Measurements from ENCODE around the gene SNX13. TPM values are rescaled to one million over a fixed set of nuclear protein-coding genes. Genes with fewer than 3 reads are reported as not detected.

Gene SNX13
- total RNA-seq = 65.8 TPM
- long read RNA-seq, full-length matches to known transcripts = 11 of 77 reads
- long read RNA-seq, partial matches to known transcripts = 45 of 77 reads
- long read RNA-seq, other reads (novel, unspliced or antisense) = 21 of 77 reads

- peak; percentile 97 for DNase-seq (ENCODE audit: low spot score)
Observed at GRCh38 chr7:17940302-17940883, at the start of gene SNX13. Gene SNX13 (minus strand): TSS chr7:17940494. CDS start chr7:17940295, 199 bp downstream.

- no peak for DNase-seq (ENCODE audit: low spot score)
Observed at GRCh38 chr7:17989546-17989945, 49.3 kb upstream of the SNX13 start.

- DNase-seq (ENCODE audit: low spot score) = no peak
Observed at GRCh38 chr7:17988858-17989257, 48.6 kb upstream of the SNX13 start.

GRCh38 chr7:17988141-17988540 lies 47.8 kb upstream of the SNX13 start:
- no peak for DNase-seq (ENCODE audit: low spot score)

GRCh38 chr7:17986851-17987250 lies 46.6 kb upstream of the SNX13 start:
- no peak for DNase-seq (ENCODE audit: low spot score)

- no peak for DNase-seq (ENCODE audit: low spot score)
Observed at GRCh38 chr7:17985473-17986239, 45.4 kb upstream of the SNX13 start.

- no peak for DNase-seq (ENCODE audit: low spot score)
Observed at GRCh38 chr7:17984288-17984687, 44.0 kb upstream of the SNX13 start.

- DNase-seq (ENCODE audit: low spot score) = no peak
Observed at GRCh38 chr7:17983221-17984062, 43.1 kb upstream of the SNX13 start.

GRCh38 chr7:17976952-17977351 lies 36.7 kb upstream of the SNX13 start:
- DNase-seq (ENCODE audit: low spot score) = no peak

GRCh38 chr7:17971411-17971810 lies 31.1 kb upstream of the SNX13 start:
- DNase-seq (ENCODE audit: low spot score) = no peak

GRCh38 chr7:17968791-17969715 lies 28.8 kb upstream of the SNX13 start:
- DNase-seq (ENCODE audit: low spot score) = no peak

GRCh38 chr7:17966706-17967105 lies 26.4 kb upstream of the SNX13 start:
- DNase-seq (ENCODE audit: low spot score) = no peak

GRCh38 chr7:17965603-17966002 lies 25.3 kb upstream of the SNX13 start:
- no peak for DNase-seq (ENCODE audit: low spot score)

GRCh38 chr7:17963281-17963680 lies 23.0 kb upstream of the SNX13 start:
- no peak for DNase-seq (ENCODE audit: low spot score)

GRCh38 chr7:17962652-17963051 lies 22.4 kb upstream of the SNX13 start:
- no peak for DNase-seq (ENCODE audit: low spot score)

GRCh38 chr7:17957871-17958270 lies 17.6 kb upstream of the SNX13 start:
- no peak for DNase-seq (ENCODE audit: low spot score)

- DNase-seq (ENCODE audit: low spot score) = no peak
Observed at GRCh38 chr7:17952387-17952786, 12.1 kb upstream of the SNX13 start.

GRCh38 chr7:17951742-17952254 lies 11.5 kb upstream of the SNX13 start:
- no peak for DNase-seq (ENCODE audit: low spot score)

GRCh38 chr7:17948526-17949238 lies 8.4 kb upstream of the SNX13 start:
- no peak for DNase-seq (ENCODE audit: low spot score)

GRCh38 chr7:17947620-17948019 lies 7.3 kb upstream of the SNX13 start:
- no peak for DNase-seq (ENCODE audit: low spot score)

All from mesenteric fat pad (tissue), 1 donor.